ENCODE results near the gene HMGB4.

GRCh38 chr1:33899746-33900145 is 35.9 kb downstream of the HMGB4 start:
- TF ChIP-seq, protein P1, sequence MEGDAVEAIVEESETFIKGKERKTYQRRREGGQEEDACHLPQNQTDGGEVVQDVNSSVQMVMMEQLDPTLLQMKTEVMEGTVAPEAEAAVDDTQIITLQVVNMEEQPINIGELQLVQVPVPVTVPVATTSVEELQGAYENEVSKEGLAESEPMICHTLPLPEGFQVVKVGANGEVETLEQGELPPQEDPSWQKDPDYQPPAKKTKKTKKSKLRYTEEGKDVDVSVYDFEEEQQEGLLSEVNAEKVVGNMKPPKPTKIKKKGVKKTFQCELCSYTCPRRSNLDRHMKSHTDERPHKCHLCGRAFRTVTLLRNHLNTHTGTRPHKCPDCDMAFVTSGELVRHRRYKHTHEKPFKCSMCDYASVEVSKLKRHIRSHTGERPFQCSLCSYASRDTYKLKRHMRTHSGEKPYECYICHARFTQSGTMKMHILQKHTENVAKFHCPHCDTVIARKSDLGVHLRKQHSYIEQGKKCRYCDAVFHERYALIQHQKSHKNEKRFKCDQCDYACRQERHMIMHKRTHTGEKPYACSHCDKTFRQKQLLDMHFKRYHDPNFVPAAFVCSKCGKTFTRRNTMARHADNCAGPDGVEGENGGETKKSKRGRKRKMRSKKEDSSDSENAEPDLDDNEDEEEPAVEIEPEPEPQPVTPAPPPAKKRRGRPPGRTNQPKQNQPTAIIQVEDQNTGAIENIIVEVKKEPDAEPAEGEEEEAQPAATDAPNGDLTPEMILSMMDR (IDR thresholded peaks at IDR 0.05) = no peak
- no peak for TF ChIP-seq POLR2A (IDR thresholded peaks at IDR 0.05; ENCODE audit: low read depth)

Data from esophagus muscularis mucosa (tissue), 3 donors.